MM.1S (cell line): Measurements from ENCODE around the gene ZNF37A.

Experiments used
- CTCF ChIP-seq: fragments of 300-600 bp; sonication (generic); IDR thresholded peaks from 2 replicates; pipeline ENCODE4 v1.5.1; 2016; ENCODE audit warnings: antibody characterized with exemption, low read length, mixed read lengths
- EZH2 ChIP-seq: fragments of 300-600 bp; sonication (generic); optimal IDR thresholded peaks from 2 replicates; pipeline ENCODE3; 2017; ENCODE audit warnings: low read depth, mild to moderate bottlenecking, antibody characterized with exemption, low read length, mixed read lengths

- TF ChIP-seq CTCF (no peak), EZH2 (no peak)
Observed at GRCh38 chr10:38118072-38118807, 24.1 kb downstream of the ZNF37A start.
